ENCODE measurements around the gene RBM47.

DNA sequence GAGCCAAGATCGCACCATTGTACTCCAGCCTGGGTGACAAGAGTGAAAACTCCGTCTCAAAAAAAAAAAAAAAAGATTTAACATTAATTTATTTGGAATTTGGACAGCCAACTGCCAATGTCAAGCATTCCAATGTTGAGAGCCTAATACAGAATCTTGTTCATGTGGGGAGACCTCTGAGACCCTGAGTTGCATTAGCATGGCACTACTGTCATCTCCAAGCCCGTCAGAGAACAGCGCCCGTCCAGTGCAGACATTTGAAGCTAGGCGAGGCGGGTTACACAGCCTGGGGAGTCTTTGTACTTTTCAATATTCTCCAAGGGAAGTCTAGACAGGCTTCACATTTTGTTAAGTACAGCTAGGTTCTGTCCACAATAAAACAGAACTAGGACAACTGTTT is 167.8 kb downstream of the RBM47 start:
- TF ChIP-seq, protein P1, sequence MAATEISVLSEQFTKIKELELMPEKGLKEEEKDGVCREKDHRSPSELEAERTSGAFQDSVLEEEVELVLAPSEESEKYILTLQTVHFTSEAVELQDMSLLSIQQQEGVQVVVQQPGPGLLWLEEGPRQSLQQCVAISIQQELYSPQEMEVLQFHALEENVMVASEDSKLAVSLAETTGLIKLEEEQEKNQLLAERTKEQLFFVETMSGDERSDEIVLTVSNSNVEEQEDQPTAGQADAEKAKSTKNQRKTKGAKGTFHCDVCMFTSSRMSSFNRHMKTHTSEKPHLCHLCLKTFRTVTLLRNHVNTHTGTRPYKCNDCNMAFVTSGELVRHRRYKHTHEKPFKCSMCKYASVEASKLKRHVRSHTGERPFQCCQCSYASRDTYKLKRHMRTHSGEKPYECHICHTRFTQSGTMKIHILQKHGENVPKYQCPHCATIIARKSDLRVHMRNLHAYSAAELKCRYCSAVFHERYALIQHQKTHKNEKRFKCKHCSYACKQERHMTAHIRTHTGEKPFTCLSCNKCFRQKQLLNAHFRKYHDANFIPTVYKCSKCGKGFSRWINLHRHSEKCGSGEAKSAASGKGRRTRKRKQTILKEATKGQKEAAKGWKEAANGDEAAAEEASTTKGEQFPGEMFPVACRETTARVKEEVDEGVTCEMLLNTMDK (IDR thresholded peaks at IDR 0.05; ENCODE audit: borderline replicate concordance, insufficient read depth, low read depth, low read length, poor library complexity, severe bottlenecking) = no peak
- TF ChIP-seq RNF2 (IDR thresholded peaks at IDR 0.05) (no peak), ZNF561 (CRISPR knock-in tag; conservative IDR thresholded peaks at IDR 0.05) (no peak), EZH2 (IDR thresholded peaks at IDR 0.05; ENCODE audit: borderline replicate concordance, low read depth, low read length) (no peak), TAF1 (IDR thresholded peaks at IDR 0.05; ENCODE audit: control insufficient read depth, extremely low read depth, insufficient read depth, low read length, severe bottlenecking) (no peak), MXI1 (IDR thresholded peaks at IDR 0.05; ENCODE audit: low read depth, low read length) (no peak), SIN3A (IDR thresholded peaks at IDR 0.05; ENCODE audit: borderline replicate concordance in 2 of 2, control insufficient read depth in 1 of 2, low read depth in 2 of 2, low read length in 2 of 2) (no peak), ATF7 (IDR thresholded peaks at IDR 0.05) (no peak), BRCA1 (IDR thresholded peaks at IDR 0.05) (no peak), BRCA1 (CRISPR knock-in tag; IDR thresholded peaks at IDR 0.05) (no peak), POLR2A (conservative IDR thresholded peaks at IDR 0.05) (no peak)
- TF ChIP-seq, protein P2, sequence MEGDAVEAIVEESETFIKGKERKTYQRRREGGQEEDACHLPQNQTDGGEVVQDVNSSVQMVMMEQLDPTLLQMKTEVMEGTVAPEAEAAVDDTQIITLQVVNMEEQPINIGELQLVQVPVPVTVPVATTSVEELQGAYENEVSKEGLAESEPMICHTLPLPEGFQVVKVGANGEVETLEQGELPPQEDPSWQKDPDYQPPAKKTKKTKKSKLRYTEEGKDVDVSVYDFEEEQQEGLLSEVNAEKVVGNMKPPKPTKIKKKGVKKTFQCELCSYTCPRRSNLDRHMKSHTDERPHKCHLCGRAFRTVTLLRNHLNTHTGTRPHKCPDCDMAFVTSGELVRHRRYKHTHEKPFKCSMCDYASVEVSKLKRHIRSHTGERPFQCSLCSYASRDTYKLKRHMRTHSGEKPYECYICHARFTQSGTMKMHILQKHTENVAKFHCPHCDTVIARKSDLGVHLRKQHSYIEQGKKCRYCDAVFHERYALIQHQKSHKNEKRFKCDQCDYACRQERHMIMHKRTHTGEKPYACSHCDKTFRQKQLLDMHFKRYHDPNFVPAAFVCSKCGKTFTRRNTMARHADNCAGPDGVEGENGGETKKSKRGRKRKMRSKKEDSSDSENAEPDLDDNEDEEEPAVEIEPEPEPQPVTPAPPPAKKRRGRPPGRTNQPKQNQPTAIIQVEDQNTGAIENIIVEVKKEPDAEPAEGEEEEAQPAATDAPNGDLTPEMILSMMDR (IDR thresholded peaks at IDR 0.05 in 2 of 3, conservative IDR thresholded peaks at IDR 0.05 in 1 of 3; ENCODE audit: insufficient read depth in 2 of 3, low read depth in 1 of 3, low read length in 3 of 3) = no peak
- TF ChIP-seq, protein P3, sequence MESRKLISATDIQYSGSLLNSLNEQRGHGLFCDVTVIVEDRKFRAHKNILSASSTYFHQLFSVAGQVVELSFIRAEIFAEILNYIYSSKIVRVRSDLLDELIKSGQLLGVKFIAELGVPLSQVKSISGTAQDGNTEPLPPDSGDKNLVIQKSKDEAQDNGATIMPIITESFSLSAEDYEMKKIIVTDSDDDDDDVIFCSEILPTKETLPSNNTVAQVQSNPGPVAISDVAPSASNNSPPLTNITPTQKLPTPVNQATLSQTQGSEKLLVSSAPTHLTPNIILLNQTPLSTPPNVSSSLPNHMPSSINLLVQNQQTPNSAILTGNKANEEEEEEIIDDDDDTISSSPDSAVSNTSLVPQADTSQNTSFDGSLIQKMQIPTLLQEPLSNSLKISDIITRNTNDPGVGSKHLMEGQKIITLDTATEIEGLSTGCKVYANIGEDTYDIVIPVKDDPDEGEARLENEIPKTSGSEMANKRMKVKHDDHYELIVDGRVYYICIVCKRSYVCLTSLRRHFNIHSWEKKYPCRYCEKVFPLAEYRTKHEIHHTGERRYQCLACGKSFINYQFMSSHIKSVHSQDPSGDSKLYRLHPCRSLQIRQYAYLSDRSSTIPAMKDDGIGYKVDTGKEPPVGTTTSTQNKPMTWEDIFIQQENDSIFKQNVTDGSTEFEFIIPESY (CRISPR knock-in tag; IDR thresholded peaks at IDR 0.05) = no peak
